Measurements from ENCODE around the gene EXD1.
"Not testable (repeated sequence)": the region's sequence is repeated elsewhere in the genome, so short reads cannot be mapped to it uniquely, and the experiment has no call there.

GRCh38 chr15:41260924-41261323, 30.4 kb upstream of the EXD1 start:
- not testable (repeated sequence) for TF ChIP-seq CTCF, POLR2AphosphoS5, POLR2A (IDR thresholded peaks at IDR 0.05)
